ENCODE measurements around the gene KRTAP12-2.
"Not testable (repeated sequence)": the region's sequence is repeated elsewhere in the genome, so short reads cannot be mapped to it uniquely, and the experiment has no call there.

Gene KRTAP12-2

DNA sequence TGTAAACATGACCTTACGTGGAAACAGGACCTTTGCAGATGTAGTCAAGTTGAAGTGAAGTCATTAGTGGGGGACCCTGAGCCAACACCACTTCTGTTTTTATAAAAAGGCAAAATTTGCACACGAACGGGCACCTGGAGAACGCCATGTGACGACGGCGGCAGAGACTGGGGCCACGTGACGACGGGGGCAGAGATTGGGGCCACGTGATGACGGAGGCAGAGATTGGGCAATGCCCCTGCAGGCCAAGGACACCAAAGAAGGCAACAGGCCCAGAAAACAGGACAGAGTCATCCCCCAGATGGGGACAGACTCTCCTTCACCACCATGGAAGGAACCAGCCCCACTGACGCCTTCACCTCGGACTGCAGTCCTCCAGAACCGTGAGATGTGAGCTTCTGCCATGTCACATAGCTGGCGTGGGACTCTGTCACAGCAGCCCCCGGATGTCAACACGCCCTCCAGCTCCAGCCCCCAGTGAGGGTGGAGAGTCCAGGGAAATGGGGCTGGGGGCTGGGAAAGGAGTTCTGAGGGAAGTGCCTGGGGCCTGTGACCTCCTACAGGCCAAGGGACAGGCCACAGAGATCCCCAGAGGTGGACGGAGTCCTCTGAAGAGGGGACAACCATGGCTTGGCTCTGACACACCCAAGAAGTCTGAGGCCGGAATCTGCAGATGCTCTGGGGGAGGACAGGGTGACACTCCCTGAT lies 16.3 kb downstream of the KRTAP12-2 start:
- no peak for DNase-seq

DNA sequence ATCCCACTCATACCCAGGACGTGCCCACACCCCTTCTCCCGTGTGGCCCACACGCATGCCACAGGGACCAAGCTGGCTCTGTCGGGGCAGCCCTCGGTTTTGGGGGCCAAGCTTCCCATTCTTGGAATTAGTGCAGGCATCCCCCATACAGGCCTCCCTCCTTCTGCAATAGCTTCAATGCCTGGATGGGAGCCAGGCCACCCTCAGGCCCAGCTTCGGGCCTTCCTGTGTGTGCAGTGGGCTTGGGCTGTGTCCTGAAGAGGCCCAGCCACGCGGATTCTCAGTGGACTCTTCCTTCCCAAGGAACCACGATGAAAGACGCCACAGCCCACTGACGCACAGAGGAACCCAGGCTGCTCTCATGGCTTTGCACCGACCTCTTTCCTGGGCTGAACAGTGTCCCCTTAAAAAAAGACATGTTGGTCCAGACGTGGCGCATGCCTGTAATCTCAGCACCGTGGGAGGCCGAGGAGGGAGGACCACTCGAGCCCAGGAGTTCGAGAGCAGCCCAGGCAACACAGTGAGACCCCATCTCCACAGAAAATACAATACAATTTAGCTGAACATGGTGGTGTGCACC lies 17.1 kb downstream of the KRTAP12-2 start:
- DNase-seq: no peak

DNA sequence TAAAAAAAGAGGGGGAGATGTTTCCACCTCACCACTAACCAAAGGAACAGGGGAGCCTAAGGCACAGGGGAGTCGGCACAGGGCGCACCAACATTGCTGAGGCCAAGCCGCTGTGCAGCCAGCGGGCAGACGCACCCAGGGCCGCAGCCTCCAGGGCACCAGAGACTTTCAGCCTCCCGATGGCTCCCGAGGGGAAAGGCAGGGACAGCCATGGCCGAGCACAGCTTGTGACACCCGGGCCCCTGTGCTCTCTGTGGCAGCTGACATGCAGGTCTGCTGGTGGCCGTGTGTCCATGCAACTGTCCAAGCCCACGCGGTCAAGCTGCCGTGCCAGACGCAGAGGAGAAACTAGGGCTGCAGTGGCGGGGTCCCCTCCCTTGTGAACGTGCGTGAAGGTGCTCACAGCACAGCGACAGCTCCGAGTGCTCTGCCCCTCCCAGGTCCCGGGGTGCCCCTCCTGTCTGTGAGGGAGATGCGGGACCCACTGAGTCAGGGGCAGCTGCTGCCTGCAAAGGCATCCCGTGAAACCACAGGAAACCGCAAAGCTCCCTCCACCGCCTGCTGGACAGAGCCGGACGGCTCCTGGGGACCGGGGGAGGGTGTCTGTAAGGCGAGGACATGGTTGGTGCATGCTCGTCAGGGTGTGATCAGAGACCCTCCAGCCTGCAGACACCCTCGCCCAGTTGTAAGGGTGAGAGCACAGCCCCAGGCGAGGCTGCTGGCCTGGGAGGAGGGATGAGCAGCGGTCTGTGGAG lies 18.0 kb downstream of the KRTAP12-2 start:
- DNase-seq: no peak

DNA sequence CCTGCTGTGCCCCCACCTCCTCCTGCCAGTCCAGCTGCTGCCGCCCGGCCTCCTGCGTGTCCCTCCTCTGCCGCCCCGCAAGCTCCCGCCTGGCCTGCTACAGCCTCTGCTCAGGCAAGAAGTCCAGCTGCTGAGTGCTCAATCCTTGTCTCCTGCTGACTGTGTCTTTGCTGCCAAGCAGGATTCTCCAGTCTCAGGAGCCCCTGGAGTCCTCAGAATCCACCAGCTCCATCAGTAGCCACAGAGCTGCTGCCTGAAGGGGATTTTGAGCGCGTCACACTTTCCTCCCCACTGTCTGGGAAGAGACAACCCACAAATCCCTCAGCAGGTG lies 19.5 kb downstream of the KRTAP12-2 start:
- no peak for DNase-seq

DNA sequence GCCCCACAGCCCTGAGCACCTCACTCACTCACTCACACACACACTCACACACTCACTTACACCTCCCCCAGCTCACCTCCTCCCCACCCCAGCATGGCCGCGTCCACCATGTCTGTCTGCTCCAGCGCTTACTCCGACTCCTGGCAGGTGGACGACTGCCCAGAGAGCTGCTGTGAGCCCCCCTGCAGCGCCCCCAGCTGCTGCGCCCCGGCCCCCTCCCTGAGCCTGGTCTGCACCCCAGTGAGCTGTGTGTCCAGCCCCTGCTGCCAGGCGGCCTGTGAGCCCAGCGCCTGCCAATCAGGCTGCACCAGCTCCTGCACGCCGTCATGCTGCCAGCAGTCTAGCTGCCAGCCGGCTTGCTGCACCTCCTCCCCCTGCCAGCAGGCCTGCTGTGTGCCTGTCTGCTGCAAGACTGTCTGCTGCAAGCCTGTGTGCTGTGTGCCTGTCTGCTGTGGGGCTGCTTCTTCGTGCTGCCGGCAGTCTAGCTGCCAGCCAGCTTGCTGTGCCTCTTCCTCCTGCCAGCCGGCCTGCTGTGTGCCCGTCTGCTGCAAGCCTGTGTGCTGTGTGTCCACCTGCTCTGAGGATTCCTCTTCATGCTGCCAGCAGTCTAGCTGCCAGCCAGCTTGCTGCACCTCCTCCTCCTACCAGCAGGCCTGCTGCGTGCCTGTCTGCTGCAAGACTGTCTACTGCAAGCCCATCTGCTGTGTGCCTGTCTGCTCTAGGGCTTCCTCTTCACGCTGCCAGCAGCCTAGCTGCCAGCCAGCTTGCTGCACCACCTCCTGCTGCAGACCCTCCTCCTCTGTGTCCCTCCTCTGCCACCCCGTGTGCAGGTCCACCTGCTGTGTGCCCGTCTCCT lies 20.1 kb downstream of the KRTAP12-2 start, which contains the start of gene KRTAP10-11:
Gene KRTAP10-11 (plus strand): TSS at position 49 of the 856 bp plus-strand sequence. CDS start 45 bp downstream, at position 94.
- DNase-seq: not testable (repeated sequence)

DNA sequence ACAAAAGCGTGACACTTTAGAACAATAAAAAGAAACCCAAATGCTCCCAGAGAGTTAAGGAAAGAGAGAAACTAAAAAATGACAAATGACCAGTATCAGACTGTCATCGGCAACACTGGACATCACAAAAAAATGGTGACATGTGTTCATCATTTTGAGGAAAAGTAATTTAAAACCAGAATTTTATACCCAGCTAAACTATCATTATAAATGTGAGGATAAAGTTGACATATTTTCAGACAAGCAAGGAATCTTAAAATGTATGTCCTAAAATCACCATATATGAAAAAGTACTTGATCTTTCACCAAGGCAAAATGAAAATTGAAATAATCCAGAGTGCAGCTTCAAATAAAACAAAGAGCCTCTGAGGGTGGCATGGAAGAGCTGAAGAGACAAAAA lies 21.8 kb downstream of the KRTAP12-2 start:
- DNase-seq: no peak

DNA sequence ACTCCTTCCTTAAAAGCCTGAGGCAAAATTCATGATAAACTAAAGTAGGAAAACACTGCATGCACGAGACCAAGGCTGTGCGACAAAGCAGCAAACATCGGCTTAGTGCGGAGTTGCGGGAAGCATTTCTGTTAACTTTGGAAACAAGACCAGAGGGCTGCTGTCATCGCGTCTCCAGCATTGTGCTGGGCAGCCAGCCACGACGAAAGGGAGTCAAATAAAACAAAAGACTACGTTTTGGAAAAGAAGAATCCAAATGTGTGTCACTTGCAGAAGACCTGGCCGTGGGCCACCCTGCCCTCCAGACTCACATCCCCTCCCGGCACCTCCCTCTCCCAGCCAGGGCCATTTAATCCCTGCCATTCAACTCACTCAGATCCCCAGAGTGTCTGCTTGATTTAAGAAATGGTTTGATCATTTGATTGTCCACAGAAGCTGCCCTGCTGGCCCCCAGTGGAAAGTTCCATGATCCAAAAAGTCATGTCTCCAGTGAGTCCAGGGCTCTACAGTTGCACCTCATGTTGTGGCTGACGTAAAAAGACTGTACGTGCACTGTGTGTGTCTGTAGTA lies 22.9 kb downstream of the KRTAP12-2 start:
- no peak for DNase-seq

DNA sequence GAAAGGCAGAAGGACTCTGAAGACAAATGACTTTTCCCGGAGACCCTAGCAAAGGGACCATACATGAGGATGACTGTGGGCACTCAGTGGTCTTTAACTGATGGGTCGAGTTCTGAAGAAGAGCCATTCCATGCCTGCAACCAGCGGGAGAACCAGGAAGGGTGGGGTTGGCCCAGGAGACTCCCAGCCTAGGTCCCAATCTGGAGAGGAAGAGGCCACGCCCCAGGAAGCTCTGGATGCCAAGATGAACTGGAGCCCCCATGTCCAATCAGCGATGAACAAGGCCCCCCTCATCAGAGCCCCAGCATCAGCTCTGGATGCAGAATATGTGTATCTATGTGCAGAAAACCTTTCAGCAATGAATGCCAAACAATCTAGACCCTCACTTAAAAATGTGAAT lies 26.0 kb downstream of the KRTAP12-2 start:
- no peak for DNase-seq

DNA sequence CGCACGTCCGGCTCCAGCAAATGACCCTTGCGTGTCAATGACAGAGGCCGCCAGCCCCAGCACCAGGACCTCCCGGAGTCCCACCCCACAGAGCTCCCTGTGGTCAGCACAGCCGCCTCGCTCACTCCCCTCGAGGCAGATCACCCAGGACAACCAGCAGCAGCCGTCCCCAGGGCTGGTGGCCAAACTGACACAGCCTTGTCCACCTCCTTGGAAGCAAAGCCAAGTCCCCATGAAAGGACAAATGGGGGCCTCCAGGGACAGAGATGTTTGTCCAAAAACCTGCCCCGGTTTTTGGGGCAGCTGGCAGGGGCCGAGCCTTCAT lies 27.4 kb downstream of the KRTAP12-2 start:
- no peak for DNase-seq

DNA sequence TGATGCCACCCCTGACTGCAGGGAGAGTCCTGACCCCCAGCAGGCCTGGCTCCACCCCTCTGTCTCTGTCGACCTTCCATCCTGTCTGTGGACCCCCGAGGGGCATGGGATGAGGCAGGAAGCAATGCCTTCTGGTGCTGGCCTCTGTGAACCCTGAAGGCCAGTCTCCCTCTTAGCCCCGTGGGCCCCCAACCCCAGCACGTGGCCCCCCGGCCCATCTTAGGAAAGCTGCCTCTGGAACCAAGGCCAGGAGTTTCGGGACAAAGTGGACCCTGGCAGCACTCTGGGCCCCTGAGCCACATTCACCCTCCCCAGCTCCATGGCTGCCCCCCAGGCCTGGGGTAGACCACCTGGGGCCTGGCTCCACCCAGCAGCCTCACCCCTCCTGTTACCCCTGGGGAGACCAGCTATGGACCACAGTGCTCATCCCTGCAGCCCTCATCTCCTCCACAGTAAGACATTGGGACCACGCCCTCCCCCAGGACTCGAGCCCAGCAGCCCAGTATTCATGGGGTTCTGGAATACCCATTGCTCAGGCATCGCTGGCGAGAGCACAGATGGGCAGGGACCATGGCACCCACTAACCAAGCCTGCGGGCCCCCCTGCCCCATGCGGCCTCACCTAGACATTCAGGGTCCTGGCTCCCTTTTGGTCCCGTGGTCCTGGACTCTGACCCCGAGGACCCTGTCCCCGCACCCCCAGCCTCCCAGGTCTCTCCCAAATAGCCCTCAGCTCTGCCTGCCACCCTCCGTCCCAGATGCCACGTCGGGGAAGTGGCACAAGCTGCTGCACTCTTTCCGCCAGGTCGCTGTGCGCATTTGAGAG lies 28.0 kb downstream of the KRTAP12-2 start:
- not testable (repeated sequence) for DNase-seq

DNA sequence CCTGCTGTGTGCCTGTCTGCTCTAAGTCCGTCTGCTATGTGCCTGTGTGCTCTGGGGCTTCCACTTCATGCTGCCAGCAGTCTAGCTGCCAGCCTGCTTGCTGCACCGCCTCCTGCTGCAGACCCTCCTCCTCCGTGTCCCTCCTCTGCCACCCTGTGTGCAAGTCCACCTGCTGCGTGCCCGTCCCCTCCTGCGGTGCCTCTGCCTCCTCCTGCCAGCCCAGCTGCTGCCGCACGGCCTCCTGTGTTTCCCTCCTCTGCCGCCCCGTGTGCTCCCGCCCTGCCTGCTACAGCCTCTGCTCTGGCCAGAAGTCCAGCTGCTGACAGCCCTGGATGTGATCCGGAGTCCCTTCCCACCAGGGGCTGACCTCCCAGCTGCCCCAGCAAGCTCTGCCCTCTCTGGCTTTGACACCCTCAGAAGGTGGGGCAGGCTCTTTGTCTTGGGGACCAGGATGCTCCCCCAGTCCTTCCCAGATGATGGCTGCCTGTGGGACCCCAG lies 28.8 kb downstream of the KRTAP12-2 start:
- DNase-seq: not testable (repeated sequence)

DNA sequence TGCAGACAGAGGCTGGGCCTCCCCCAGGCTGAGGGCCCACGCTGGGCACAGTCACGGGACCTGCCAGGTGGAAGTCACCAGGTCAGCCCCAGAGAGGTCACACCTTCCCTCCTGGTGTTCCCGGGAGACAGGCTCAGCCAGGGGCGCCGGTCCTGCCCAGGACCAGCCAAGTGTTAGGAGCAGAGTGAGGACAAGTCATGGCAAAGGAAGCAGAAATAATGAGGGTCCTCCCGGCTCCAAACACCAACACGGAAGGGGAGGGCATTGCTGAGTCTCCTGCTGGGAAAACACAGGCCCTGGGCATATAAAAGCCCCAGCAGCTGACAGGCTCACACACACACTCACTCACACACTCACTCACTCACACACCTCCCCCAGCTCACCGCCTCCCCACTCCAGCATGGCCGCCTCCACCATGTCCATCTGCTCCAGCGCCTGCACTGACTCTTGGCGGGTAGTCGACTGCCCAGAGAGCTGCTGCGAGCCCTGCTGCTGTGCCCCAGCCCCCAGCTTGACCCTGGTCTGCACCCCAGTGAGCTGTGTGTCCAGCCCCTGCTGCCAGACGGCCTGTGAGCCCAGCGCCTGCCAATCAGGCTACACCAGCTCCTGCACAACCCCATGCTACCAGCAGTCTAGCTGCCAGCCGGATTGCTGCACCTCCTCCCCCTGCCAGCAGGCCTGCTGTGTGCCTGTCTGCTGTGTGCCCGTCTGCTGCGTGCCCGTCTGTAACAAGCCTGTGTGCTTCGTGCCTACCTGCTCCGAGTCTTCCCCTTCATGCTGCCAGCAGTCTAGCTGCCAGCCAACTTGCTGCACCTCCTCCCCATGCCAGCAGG lies 29.5 kb downstream of the KRTAP12-2 start, which contains the start of gene KRTAP10-10:
Gene KRTAP10-10 (plus strand): TSS at position 339 of the 833 bp plus-strand sequence. CDS start 62 bp downstream, at position 401.
- peak in 1 of 14 donors; percentile 62 for DNase-seq

DNA sequence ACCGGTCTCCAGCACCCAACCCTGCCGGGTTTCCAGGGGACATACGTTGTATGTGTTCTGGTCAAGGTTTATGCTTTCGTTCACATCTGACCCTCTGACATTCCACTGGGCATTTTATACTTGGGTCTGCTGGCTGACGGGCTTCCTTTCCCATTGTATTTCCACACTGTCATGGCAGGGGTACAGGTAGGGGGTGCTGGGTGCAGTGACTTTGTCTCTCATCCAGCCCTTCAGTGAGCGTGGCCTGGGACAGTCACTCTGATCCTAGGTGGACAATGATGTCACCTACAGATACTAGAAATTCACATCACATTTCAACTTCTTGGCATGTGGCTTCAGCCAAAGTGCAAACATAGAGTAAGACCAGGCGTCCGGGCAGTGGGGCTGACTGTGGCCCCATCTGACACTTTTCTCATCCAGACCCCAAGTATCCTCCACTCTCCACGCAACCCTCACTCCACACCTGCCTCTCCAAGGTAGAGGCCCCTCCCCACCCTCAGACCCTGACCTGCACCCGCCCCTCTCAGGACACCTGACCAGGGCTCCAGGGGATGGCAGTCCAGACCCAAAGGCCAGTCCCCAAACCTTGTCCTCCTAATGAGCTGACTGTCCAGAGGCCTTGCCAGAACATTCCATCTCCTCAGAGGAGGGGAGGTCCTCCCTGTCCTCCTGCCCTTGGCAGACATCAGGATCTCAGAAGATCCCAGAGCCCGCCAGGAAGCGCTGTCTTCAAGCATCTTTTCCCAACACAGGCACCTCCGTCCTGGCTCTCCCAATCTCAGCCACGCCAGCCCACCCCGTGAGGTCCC lies 30.3 kb downstream of the KRTAP12-2 start:
- no peak for DNase-seq

DNA sequence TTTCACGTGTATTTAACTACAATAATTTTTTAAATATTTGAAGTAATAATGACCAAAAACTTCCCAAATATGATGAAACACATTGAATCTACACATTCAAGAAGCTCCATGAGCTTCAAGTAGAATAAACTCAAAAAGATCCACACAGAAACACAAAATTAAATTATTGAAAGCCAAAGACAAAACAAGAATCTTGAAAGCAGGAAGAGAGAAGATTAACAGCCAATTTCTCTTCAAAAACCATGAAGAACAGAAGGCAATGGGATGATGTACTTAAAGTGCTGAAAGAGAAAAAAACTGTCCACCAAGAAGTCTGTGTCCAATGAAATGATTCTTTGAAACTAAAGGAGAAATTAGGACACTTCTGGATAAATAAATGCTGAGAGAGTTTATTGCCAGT lies 34.7 kb downstream of the KRTAP12-2 start:
- DNase-seq: no peak

DNA sequence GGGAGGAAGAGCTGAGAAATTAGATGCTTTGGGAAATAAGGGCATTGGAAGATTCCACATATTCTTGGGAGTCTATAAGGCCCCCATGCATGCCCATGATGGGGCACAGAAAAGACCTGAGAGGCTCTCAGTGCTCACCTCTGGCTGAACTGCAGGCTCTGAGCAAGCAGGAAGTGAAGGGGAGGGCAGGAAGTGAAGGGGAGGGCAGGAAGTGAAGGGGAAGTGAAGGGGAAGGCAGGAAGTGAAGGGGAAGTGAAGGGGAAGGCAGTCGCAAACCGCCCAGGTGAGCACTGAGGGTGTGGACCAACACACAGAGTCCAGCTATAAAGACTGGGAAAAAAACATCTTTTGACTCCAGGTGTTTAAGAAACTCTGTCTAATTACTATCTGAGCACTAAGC lies 36.3 kb downstream of the KRTAP12-2 start:
- DNase-seq: no peak

DNA sequence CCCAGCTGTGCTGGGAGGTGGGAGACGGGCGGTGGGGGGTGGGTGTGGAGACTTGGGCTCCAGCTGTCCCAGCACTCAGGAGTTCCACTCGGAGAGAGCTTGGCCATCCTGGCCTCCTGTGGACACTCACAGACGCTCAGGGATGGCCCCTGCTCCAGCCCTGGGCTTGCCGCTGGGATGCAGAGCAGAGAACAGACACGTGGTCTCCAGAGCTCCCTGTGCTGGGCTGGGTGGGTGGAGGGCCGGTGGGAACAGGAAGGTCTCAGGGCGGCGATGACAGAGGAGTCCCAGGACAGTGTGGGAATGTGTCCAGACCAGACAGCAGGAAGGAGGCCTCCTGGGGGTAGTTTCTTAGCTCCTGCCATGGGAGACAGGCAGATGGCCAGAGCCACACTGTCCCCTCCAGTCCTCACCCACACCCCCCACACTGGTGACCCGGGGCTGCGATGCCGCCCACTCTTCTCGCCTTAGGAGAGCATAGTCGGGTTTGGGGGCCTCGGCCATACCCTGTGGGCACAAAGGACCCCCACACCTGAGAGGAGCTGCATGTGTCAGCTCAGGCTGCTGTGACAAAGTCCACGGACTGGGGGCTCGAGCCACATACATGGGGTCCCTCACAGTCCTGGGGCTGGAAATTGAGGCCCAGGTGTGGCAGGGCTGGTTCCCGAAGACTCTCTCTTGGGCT lies 37.9 kb downstream of the KRTAP12-2 start:
- no peak for DNase-seq

DNA sequence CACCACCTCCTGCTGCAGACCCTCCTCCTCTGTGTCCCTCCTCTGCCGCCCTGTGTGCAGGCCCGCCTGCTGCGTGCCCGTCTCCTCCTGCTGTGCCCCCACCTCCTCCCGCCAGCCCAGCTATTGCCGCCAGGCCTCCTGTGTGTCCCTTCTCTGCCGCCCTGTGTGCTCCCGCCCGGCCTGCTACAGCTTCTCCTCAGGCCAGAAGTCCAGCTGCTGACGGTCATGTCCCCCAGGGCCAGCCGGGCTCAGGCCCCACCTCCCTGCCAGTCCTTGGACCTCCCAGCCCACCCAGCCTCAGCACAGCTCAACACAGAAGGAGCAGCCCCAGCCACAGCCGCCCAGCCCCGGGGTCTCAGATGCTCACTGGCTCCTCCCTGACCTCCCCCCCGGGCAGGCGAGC lies 38.9 kb downstream of the KRTAP12-2 start:
- DNase-seq: not testable (repeated sequence)

DNA sequence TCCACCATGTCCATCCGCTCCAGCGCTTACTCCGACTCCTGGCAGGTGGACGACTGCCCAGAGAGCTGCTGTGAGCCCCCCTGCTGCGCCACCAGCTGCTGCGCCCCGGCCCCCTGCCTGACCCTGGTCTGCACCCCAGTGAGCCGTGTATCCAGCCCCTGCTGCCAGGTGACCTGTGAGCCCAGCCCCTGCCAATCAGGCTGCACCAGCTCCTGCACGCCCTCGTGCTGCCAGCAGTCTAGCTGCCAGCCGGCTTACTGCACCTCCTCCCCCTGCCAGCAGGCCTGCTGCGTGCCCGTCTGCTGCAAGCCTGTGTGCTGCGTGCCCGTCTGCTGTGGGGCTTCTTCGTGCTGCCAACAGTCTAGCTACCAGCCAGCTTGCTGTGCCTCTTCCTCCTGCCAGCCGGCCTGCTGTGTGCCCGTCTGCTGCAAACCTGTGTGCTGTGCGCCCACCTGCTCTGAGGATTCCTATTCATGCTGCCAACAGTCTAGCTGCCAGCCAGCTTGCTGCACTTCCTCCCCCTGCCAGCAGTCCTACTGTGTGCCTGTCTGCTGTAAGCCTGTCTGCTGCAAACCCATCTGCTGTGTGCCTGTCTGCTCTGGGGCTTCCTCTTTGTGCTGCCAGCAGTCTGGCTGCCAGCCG lies 39.4 kb downstream of the KRTAP12-2 start:
- DNase-seq: not testable (repeated sequence)
